HG02763 (cell line): ENCODE data around the gene KIAA1755.

Source experiments
- ATAC-seq: cut with Tn5 transposase; IDR thresholded peaks from one replicate; pipeline ENCODE4 v1.9.1; 2021; ENCODE audit warnings: mild to moderate bottlenecking, moderate library complexity; ENCODE audit not compliant: unreplicated experiment

Gene KIAA1755

GRCh38 chr20:38245753-38246152, 14.8 kb downstream of the KIAA1755 start:
- no peak for ATAC-seq

GRCh38 chr20:38243709-38244020, 16.9 kb downstream of the KIAA1755 start:
- ATAC-seq = no peak

GRCh38 chr20:38242848-38243708, 17.5 kb downstream of the KIAA1755 start:
- ATAC-seq = no peak

GRCh38 chr20:38241201-38241600, 19.3 kb downstream of the KIAA1755 start:
- ATAC-seq = no peak

GRCh38 chr20:38239441-38239840, 21.1 kb downstream of the KIAA1755 start:
- no peak for ATAC-seq

GRCh38 chr20:38238829-38239228, 21.7 kb downstream of the KIAA1755 start:
- no peak for ATAC-seq

DNA sequence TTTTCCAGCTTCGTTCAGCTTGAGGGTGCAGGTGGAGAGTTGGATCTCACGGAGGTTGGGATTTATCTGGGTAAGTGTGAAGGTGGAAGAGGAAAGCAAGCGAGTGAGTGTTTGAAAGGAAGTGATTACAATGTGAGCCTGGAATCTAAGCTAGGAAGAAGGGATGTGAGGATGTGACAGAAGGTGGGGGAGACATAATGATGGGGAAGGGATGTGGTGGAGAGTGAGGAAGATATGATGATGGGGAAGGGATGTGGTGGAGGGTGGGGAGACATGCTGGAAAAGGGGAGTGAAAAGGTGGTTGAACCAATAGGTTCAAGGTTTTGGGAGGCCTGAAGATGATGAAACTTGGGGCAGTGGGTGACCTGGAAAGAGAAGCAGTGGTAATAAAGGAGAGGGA, 23.2 kb downstream of the KIAA1755 start:
- no peak for ATAC-seq

DNA sequence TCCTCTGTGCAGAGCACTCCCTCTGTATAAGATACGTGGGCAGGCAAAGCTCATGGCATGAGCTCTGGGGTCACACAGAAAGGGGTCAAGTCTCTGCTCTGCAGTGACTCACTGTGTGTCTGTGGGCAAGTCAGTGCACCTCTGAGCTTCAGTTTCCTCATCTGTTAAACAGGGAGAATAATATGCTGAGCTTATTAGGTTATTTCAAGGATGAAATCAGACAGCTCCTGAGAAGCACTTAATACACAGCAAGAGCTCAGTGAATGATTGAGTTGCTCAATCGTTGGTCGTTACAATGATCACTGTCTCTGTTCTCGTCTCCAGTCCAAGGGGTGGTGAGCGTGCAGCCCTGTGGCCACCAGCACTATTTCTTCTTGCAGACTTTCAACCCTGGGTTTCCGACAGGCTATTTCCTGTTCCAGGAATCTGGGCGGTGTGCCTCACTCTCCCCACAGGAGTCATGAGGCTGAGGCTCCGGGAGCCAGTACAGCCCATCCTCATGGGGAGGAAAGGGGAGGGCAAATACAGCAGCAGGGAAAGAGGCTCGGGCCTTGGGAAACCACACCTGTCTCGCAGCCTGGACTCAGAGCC, 28.9 kb downstream of the KIAA1755 start:
- no peak for ATAC-seq

DNA sequence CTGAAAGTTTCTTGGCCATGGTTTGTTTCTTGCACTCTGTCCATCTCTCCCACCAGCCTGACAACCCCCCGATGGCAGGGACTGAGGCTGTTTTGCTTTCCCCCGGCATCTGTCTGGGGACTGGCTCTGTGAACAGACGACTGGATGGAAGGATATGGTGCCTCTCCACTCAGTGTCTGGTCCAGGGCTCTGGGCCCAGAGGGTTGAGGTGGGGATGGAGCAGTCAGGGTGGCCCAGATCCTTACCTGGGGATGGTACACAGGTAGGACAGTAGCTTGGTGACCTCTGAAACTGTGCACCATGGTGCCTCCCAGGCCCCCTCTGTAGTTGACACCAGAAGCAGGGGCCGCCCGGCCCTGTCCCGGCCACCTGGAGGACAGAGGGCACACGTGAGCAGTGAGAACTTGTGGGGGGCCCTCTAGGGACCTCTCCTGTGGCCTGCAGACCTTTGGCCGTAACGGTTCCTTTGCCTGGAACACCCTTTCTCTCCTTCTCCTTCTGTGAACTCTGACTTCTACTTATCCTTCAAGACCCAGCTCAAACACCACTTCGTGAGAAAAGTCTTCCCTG, 29.5 kb downstream of the KIAA1755 start:
- no peak for ATAC-seq

DNA sequence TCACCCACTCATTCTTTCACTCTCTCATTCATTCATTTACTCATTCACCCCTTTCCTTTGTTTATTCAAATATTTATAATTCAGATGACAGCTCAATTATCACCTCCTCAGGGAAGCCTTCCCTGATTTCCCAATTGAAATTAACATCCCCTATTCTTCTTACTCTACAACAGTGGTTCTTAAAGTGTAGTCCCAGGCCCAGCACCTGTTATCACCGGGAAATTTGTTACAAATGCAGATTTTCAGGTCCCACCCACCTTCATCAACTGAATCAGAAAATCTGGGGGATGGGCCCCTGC, 30.3 kb downstream of the KIAA1755 start:
- no peak for ATAC-seq

DNA sequence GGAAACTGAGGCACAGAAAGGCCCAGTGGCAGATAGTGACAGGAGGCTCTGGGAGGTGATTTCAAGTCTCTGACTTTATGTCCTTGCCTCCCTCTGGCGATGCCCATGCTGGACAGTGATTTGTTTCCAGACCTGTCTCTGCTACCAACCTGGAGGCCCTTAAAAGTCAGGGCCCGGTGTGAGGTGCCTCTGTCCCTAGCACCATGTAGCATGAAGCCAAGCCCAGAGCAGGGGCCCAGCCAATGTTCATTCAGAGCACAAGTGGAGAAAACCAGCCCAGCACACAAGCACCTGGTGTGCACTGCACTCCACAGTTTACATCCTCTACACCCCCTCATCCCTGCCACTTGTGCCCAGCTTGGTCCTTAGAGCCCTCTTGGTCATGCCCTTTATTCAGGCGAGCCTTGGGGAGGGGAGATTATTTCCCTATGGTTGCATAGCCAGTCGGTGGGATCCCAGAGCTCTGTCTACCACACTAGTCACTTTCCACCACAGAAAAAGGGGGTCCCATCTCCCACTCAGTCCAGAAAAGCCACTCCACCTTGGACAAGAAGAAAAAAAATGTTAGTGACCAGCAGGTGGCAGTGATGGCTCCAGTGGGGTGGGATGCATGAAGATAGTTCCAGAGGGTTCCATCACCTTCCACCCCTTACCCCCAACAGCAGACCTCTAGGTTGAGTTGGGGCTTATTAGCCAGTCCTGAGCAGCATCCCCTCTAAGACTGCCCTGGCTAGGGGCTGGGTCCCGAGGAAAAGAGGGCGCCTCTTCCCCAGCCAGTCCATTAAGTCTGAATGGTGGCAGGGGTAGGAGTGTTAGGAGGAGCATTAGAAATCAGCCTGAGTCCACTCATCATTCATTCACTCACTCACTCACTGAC, 30.9 kb downstream of the KIAA1755 start:
- ATAC-seq = no peak

DNA sequence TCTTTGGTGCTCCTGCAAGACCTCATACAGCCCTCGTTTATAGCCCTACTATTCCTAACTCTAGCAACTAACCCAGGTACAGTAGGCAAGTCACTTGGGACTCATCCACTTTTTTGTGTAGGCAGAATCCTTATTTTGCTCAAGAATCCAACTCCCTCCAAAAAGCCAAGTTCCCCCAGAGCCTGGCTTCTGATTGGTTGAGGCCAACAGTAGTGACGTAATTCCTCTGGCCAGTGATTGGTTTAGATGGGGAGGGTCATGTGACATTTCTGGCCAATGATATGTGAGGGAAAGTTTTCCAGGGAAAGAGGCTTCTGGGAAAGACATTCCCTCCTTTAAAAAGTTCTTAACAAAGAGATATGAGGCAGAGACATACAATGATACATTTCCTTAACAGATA, 32.1 kb downstream of the KIAA1755 start:
- no peak for ATAC-seq

- ATAC-seq = no peak
Measured at GRCh38 chr20:38227420-38228360, 32.8 kb downstream of the KIAA1755 start.

DNA sequence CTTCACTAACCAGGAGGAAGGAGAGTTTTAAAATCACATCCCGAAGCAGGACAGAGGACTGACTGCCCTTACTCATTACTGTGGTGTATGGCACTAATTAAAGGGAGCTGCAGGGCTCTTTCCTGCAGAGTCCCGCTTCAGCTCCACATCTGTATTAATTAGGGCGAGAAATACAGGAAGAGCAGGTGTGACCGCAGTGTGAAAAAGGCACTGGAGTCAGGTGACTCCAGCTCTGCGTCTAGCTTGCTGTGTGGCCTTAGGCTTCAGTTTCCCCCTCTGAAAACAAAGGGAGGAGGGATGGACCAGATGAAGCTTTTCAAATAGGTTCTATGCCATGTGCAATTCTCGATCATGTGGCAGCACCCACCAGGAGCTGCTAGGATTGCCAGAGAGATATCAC, 34.0 kb downstream of the KIAA1755 start:
- no peak for ATAC-seq

- no peak for ATAC-seq
Measured at GRCh38 chr20:38225900-38226263, 34.7 kb downstream of the KIAA1755 start.

- no peak for ATAC-seq
Measured at GRCh38 chr20:38225240-38225899, 35.2 kb downstream of the KIAA1755 start.

GRCh38 chr20:38224531-38224930, 36.0 kb downstream of the KIAA1755 start:
- no peak for ATAC-seq

DNA sequence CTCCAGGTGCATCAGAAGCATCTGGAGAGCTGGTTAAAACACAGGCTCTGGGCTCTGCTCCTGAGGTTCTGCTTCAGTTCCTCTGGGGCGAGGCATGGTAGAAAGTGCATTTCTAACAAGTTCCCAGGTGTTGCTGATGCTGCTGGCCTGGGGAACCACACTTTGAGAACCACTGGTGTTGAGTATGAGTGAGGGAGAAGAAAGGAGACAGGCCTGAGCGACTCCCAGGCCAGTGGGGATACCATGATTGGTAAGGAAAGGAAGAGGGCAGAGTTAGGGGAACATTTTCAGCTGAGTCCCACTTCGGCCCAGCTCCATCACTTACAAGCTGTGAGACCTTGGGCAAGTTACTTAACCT, 36.8 kb downstream of the KIAA1755 start:
- ATAC-seq = no peak

DNA sequence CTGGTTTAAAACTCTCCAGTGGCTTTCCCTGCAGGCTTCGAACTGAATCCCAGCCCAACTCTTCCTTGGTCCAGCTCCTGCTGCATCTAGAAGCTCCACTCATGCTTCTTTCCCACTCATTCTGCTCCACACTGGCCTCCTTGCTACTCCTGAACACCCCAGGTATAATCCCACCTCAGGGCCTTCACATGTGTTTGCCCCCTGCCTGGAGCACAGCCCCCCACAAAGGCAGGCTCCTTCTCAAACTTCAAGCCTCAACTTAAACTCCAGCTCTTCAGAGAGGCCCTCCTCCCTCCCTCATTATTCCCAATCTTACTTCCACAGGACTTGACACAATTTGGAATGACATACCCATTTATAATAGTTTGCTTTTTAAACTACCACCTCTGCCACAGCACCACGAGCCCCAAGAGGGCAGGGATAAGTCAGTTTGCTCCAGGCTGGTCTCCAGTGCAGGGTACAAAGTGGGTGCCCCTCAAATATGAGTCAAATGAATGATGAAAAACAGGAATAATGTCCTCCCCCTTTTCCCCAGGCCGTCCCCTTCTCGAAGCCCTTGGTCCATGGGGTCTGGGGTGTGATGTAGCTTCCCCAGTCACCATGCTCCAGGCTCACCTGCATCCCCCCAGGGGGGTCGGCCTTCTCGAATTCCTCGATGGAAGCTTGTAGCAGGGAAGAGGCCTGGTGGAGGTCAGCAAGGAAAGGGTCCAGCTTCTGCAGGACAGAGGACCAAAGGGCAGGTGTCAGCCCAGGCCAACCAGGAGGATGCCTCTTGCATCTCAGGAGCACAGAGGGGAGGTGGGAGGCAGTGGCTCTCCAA, 37.4 kb downstream of the KIAA1755 start:
- no peak for ATAC-seq
